Smooth muscle cell (in vitro differentiated cells): ENCODE measurements around the gene KCNS1. TPM values are rescaled to one million over a fixed set of nuclear protein-coding genes. Genes with fewer than 3 reads are reported as not detected.

Source experiments
- DNase-seq: peaks from one replicate; lab custom pipeline; 2025; ENCODE audit not compliant: unreplicated experiment; lab: John Stamatoyannopoulos, UW
- H2AFZ ChIP-seq: fragments of 200-600 bp; sonication (generic); 2 replicates; pipeline ENCODE4 v1.6.0; 2016; ENCODE audit warnings: antibody characterized with exemption, low read depth, mild to moderate bottlenecking
- H3F3A ChIP-seq: fragments of 200-600 bp; sonication (generic); 2 replicates; pipeline ENCODE4 v1.6.0; 2017; ENCODE audit warnings: antibody characterized with exemption, low read depth
- H3K27ac ChIP-seq: fragments of 200-600 bp; sonication (generic); 2 replicates; pipeline ENCODE4 v1.5.1; 2016; ENCODE audit warnings: low read depth, mild to moderate bottlenecking
- H3K27me3 ChIP-seq: fragments of 200-600 bp; sonication (generic); 2 replicates; pipeline ENCODE4 v1.6.1; 2016; ENCODE audit warnings: low read depth, mild to moderate bottlenecking
- H3K36me3 ChIP-seq: fragments of 200-600 bp; sonication (generic); 2 replicates; pipeline ENCODE4 v1.5.1; 2016; ENCODE audit warnings: low read depth
- H3K4me1 ChIP-seq: fragments of 200-600 bp; sonication (generic); 2 replicates; pipeline ENCODE4 v1.5.1; 2016; ENCODE audit warnings: low read depth
- H3K4me2 ChIP-seq: fragments of 200-600 bp; sonication (generic); 2 replicates; pipeline ENCODE4 v1.6.0; 2016; ENCODE audit warnings: mild to moderate bottlenecking
- H3K4me3 ChIP-seq: fragments of 200-600 bp; sonication (generic); 2 replicates; pipeline ENCODE4 v1.5.1; 2016; ENCODE audit warnings: mild to moderate bottlenecking
- H3K79me2 ChIP-seq: fragments of 200-600 bp; sonication (generic); 2 replicates; pipeline ENCODE4 v1.6.0; 2016; ENCODE audit warnings: low read depth, mild to moderate bottlenecking
- H3K9ac ChIP-seq: fragments of 200-600 bp; sonication (generic); 2 replicates; pipeline ENCODE4 v1.6.0; 2016; ENCODE audit warnings: low read depth
- H3K9me3 ChIP-seq: fragments of 200-600 bp; sonication (generic); replicated peaks from 2 replicates; pipeline ENCODE4 v1.5.1; 2016; ENCODE audit warnings: low read depth
- H4K20me1 ChIP-seq: fragments of 200-600 bp; sonication (generic); 2 replicates; pipeline ENCODE4 v1.6.0; 2016; ENCODE audit warnings: low read depth
- WGBS: methylation state at CpG from one replicate; pipeline ENCODE4 v1.1.7; 2016; ENCODE audit warnings: low lambda C conversion rate; 5-methylcytosine and 5-hydroxymethylcytosine counted together
- polyA plus RNA-seq: library from polyadenylated mRNA; unstranded; fragments of >200 nt; fragmentation: Nextera tagmentation; extraction: Ambion mirVana; gene quantifications from 2 replicates; pipeline ENCODE4 v1.2.1, GENCODE V29; 2016
- total RNA-seq: library from RNA; depleted of rRNA; stranded (reverse); fragments of >200 nt; gene quantifications from 2 replicates; pipeline ENCODE4 v1.2.3, GENCODE V29; 2014
- TF ChIP-seq, protein P1 (sequence below): fragments of 200-600 bp; sonication (generic); IDR thresholded peaks from 2 replicates; pipeline ENCODE4 v1.5.1; 2017; ENCODE audit warnings: borderline replicate concordance, mild to moderate bottlenecking, antibody characterized with exemption; ENCODE audit not compliant: insufficient read depth, poor library complexity, severe bottlenecking

The KCNS1 gene
- total and polyA plus RNA-seq, 2 experiments from 2014 or later: 0.35 to 1.4 TPM

DNA sequence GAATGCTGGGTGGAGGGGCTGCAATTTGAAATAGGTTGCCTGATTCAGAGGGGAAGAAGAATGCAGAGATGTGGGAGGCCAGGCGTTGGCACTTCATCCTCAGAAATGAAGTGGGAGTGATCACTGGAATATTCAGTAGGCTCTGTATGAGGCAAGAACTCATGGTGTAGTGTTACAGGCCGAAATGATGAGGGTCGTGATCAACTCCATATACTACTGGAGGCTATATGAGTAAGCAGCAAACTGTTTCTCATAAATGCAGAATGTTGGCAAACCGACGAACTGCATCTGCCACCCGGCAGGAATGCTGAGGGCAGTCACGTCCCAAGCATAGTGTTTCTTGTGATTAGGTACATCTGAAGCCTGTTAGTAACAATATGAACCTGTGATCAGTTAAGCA, 12.7 kb downstream of the KCNS1 start:
- no peak for DNase-seq
- Histone ChIP-seq H3K4me2 (peak overlapping the region; percentile 71), H2AFZ (no peak overlapping the region), H4K20me1 (no peaks in the 10 kb centered on the region), H3K27ac (peak overlapping the region; percentile 80), H3F3A (peaks cover 8% of the 10 kb centered on the region), H3K36me3 (no peaks in the 10 kb centered on the region), H3K9ac (peak overlapping the region; percentile 27), H3K4me3 (no peak overlapping the region), H3K27me3 (no peaks in the 10 kb centered on the region), H3K9me3 (no peaks in the 10 kb centered on the region), H3K79me2 (no peaks in the 10 kb centered on the region), H3K4me1 (peaks cover 8% of the 10 kb centered on the region)
- TF ChIP-seq, protein P1, sequence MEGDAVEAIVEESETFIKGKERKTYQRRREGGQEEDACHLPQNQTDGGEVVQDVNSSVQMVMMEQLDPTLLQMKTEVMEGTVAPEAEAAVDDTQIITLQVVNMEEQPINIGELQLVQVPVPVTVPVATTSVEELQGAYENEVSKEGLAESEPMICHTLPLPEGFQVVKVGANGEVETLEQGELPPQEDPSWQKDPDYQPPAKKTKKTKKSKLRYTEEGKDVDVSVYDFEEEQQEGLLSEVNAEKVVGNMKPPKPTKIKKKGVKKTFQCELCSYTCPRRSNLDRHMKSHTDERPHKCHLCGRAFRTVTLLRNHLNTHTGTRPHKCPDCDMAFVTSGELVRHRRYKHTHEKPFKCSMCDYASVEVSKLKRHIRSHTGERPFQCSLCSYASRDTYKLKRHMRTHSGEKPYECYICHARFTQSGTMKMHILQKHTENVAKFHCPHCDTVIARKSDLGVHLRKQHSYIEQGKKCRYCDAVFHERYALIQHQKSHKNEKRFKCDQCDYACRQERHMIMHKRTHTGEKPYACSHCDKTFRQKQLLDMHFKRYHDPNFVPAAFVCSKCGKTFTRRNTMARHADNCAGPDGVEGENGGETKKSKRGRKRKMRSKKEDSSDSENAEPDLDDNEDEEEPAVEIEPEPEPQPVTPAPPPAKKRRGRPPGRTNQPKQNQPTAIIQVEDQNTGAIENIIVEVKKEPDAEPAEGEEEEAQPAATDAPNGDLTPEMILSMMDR: no peak
- WGBS: 8% methylated on average over 7 of the region's 7 CpGs

DNA sequence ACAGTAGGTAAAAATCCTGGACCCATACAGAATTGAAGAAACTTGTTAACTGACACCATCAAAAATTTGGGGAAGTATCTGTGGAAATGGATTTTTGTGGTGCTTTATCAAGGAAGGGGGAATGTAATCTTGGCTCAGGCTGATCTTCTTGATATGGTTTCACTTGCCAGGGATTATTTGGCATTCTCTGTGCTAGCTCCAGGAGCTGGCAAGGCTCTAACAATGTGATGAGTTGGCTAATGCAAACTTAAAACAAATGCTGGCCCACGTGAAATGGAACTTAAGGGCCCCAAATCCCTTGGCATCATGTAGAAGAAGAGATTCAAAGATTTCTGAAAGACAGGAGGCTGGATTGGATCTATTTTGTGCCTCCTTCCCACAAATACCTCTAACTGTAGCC, 13.1 kb downstream of the KCNS1 start:
- H3K4me1 ChIP-seq: peaks cover 8% of the 10 kb centered on the region
- peak overlapping the region; percentile 71 for H3K4me2 ChIP-seq
- H3F3A ChIP-seq: peaks cover 8% of the 10 kb centered on the region
- H3K36me3 ChIP-seq: no peaks in the 10 kb centered on the region
- TF ChIP-seq, protein P1: no peak
- H3K79me2 ChIP-seq: no peaks in the 10 kb centered on the region
- WGBS: 25% methylated on average over 1 of the region's 1 CpG
- no peak overlapping the region for H3K4me3 ChIP-seq
- peak overlapping the region; percentile 18 for H3K9ac ChIP-seq
- H2AFZ ChIP-seq: no peak overlapping the region
- H4K20me1 ChIP-seq: no peaks in the 10 kb centered on the region
- H3K27me3 ChIP-seq: no peaks in the 10 kb centered on the region
- H3K27ac ChIP-seq: peak overlapping the region; percentile 80
- no peak for DNase-seq
- no peaks in the 10 kb centered on the region for H3K9me3 ChIP-seq

DNA sequence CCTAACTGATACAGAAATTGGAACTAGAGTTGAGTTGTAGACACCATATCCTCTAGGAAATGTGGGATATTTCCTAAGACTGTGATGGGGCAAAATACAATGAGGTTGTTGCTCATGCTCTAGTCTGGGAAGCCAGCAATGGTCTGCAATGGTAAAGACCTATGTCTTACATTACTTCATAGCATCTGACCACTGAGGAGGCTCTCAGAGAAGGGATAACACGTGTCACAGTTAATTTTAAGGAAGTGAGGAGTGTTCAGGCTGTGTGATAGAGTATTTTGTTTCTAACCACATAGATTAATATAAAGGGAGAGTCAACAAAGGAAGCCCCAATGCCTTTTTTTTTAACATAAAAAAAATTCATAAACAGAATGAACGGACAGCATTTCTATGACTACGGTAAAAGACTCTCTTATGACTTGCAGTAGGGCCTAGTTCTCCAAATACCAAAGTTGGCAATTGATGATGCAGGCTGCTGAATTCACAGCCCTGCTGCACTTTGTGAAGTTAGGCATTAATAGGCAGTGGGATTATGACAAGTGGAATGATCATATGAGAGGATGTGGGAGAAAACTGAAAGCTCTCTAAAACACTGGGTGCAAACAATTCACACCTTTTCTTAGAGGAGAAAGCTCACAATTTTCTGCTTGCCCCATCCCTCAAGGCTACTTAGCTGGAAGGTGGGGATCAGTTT, 13.7 kb downstream of the KCNS1 start:
- no peak for DNase-seq
- TF ChIP-seq, protein P1: no peak
- Histone ChIP-seq H3K9me3 (no peaks in the 10 kb centered on the region), H3K36me3 (peaks cover 5% of the 10 kb centered on the region), H3K27me3 (no peaks in the 10 kb centered on the region), H3K27ac (peak overlapping the region; percentile 80), H4K20me1 (no peaks in the 10 kb centered on the region), H2AFZ (no peak overlapping the region), H3F3A (peaks cover 8% of the 10 kb centered on the region), H3K79me2 (no peaks in the 10 kb centered on the region), H3K4me1 (peaks cover 8% of the 10 kb centered on the region), H3K4me3 (no peak overlapping the region), H3K4me2 (peak overlapping the region; percentile 71), H3K9ac (peak overlapping the region; percentile 18)
- WGBS: 91% methylated on average over 3 of the region's 3 CpGs

DNA sequence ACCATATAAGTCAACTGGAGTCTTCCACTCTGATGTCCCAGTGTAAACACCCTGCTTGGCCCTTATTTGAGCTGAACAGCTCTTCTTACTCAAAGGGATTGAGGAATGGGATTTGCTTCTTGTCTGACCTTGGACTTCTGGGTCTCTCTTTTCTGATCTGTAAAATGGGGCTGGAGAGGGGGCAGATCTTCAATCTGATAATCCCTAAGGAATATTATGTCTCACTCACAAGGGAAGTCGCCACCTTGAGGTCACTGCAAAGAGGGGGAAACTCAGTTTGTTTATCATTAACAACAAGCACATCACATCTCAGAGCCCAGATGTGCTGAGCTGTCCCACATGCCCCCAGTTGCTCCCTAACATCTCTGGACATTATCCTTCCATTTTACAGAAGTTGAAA, 15.1 kb downstream of the KCNS1 start:
- DNase-seq: no peak
- Histone ChIP-seq H3K4me2 (no peak overlapping the region), H3K27me3 (no peaks in the 10 kb centered on the region), H3K9me3 (no peaks in the 10 kb centered on the region), H3K4me3 (no peak overlapping the region), H3K27ac (no peak overlapping the region), H3F3A (peaks cover 8% of the 10 kb centered on the region), H3K9ac (no peak overlapping the region), H2AFZ (no peak overlapping the region), H3K36me3 (peaks cover 6% of the 10 kb centered on the region), H3K4me1 (peaks cover 8% of the 10 kb centered on the region), H3K79me2 (no peaks in the 10 kb centered on the region), H4K20me1 (no peaks in the 10 kb centered on the region)
- 91% methylated on average over 1 of the region's 1 CpG for WGBS
- TF ChIP-seq, protein P1: no peak
